Measurements from ENCODE around the gene NRIP2.

Gene NRIP2

GRCh38 chr12:2804393-2805142, 30.3 kb downstream of the NRIP2 start:
- DNase-seq, result no peak

GRCh38 chr12:2803635-2804392, 31.0 kb downstream of the NRIP2 start:
- DNase-seq, result no peak

GRCh38 chr12:2801044-2801783, 33.6 kb downstream of the NRIP2 start:
- no peak for DNase-seq

DNA sequence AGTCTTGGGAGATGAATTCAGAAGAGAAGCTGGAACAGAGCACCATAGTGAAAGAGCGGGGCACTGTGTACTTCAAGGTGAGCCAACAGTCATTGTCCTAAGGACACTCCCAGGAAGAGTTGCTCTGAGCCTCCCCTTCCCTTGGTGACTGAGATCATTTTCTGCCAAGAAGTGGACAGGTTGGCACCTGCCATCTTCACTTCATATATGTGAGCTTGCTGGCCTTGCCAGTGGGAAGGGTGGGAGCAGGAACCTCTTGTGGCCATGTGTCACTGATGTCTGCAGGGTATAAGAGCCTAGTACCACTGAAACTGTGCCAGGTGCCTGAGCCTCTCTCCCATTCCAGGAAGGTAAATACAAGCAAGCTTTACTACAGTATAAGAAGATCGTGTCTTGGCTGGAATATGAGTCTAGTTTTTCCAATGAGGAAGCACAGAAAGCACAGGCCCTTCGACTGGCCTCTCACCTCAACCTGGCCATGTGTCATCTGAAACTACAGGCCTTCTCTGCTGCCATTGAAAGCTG, 34.7 kb downstream of the NRIP2 start:
- no peak for DNase-seq

DNA sequence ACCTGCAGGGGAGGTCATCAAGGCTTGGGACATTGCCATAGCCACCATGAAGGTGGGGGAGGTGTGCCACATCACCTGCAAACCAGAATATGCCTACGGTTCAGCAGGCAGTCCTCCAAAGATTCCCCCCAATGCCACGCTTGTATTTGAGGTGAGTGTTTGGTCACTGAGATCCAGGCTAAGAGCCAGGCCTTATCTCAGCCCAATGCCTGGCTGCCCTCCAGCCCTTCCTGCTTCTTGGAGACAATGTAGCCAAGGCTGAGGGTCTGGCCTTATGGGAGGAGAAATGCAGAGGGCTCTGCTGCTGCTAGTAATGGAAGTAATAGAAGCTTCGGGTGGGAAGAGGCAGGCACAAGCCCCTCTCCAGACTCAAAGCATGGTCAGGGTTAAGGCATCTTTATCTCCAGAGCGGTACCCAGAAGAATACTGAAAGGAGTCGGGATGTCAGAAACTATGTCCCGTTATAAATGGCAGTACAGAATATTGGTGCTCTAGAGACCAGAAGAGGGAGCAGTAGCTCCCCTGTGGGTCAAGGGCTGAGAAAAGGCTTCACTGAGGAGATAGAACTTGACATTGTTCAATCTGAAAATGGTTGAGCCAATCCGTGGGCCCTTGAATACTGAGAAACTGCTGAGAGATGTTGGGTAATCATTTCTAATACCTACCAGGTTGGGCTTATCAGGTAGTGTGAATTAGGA, 37.0 kb downstream of the NRIP2 start:
- no peak for DNase-seq

DNA sequence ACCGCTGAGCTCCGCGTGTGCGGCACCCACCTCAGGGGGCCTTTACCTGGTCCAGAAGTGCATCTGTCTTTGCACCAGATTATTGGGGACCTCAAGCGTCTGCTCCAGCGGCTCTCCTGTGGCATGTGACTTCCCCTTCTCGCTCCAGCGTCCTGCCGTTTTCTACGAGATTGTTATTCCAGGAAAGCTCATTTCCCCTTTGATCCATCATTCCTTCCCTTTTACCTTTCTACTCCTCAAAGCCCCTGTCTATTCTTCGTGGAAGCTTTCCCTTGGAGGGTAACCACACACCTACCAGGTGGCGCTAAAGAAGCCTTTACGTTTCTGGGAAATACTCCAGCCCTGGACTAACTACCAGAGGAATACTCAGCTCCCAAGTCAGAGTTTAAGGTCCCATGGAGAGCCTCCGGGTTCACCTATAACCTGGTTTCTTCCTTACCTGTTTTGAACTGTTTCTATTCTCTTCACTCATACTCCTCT, 38.6 kb downstream of the NRIP2 start:
- DNase-seq, result no peak

DNA sequence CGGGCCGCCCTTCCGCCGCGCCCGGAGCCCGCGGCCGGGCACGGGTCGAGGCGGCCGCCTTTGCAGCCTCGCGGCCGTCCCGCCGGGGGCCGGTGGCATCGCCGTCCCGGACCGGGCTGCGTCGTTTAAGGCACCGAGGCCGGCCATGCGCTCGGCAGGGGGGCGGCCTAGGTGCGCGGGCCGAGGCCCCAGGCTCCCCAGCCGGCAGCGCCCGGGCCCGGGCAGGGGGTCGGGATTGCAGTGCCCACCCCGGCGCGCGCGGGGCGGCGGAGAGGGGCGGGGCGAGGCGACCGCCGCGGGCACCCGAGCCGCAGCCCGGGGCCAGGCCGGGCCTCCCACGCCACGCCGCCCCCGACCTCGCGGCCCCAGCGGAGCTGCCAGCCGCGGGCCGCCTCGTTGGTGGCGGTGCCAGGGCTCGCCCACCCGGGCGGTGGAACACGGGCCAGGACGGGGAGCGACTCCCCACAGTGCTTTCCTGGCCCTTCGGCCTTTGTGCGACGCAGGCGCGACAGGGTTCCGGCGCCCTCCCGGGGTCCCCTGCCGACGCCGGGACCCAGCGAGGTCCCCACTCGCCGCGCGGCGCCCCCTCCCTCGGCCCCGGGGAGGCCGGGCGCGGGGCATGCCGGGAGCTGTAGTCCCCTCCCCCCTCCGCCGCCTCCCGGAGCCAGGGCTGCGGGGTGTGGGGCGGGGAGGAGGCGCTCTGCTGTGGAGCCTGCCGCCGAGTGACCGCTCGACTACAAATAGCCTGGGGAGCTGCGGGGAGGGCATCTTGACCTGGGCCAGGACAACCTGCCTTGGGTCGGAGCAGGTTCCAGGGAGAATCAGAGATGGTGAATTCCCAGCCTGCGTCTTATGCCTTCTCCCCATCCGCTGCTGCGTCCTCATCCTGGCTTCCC, 39.3 kb downstream of the NRIP2 start:
- peak; percentile 79 for DNase-seq

DNA sequence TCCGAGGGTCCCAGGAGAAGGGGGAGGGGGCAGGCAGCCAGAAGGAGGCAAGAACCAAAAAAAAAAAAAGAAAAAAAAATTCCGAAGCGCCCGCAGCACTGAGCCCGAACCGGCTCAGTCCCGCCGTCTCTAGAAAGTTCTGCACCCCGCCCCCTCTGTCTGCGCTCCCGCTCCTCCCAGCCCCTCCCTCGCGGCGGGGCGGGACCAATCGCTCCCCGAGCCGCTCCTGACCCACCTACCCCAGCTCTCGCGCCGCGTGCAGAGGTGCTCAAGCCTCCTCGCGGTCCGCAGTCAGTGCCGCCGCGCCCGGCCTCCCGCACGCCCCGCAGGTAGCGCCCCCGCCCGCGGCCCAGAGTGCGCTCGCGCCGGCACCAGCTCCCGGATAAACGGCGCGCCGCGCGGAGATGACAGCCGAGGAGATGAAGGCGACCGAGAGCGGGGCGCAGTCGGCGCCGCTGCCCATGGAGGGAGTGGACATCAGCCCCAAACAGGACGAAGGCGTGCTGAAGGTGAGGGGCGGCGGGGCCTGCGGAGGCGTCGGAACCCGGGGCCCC, 40.0 kb downstream of the NRIP2 start, which contains the start of gene FKBP4:
FKBP4 (plus strand) TSS at position 235 of the 554 bp plus-strand sequence; CDS start at position 405, 170 bp downstream.
- peak; percentile 93 for DNase-seq

DNA sequence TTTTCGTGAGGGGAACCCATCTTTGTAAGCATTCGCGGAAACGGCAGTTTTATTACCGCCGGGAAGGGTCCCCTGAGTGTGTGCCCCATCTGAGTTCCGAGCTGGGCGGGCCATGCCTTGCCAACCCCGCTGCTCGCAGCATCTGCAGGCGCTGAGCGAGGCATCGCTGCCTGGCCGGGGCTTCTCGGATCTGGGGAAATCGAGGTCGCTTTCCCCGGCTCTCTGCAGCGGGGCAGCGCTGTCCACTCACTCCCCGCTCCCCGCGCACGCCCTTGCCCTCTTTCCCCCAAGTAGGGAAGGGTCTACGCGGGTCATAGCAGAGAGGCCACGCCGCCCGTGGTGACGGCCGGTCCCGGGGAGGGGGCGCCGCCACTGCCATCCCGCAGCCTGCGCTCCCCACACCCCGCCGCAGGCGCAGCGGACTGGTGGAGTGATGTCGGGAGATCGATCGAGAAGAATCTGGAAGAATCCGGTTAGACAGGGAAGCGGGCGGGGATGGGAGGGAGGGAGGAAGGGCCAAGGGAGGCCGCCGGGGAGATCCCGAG, 40.6 kb downstream of the NRIP2 start:
- no peak for DNase-seq

- no peak for DNase-seq
These were observed 41.3 kb downstream of the NRIP2 start for GRCh38 chr12:2793561-2793960.

GRCh38 chr12:2792671-2793500, 41.9 kb downstream of the NRIP2 start:
- DNase-seq, result no peak

- no peak for DNase-seq
These were observed 43.7 kb downstream of the NRIP2 start for GRCh38 chr12:2791089-2791488.

DNA sequence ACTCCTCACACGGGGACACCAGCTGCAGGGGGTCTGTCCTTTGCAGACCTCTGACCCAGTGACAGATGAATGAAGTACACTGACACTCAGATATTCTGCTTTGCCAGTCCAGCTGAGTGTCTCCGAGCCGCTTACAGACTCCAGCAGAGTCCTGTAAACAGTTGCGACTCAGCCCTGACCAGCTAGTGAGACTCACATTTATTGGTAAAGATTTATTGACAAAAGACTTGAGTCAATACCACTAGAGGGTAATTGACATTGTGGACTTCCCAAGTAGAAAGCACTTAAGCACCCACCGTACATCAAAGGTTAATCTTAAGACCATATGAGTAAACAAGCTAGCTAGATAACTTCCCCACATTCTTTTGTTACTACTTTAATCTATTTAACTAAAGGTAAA, 49.8 kb downstream of the NRIP2 start:
- DNase-seq, result no peak

- DNase-seq, result peak; percentile 54
These were observed 50.8 kb downstream of the NRIP2 start for GRCh38 chr12:2783936-2784600.

- no peak for DNase-seq
These were observed 55.6 kb downstream of the NRIP2 start for GRCh38 chr12:2779281-2779680.

- DNase-seq, result no peak
These were observed 58.6 kb downstream of the NRIP2 start for GRCh38 chr12:2776129-2776806.

- DNase-seq, result no peak
These were observed 59.4 kb downstream of the NRIP2 start for GRCh38 chr12:2775431-2775830.

Data from RPMI8226 (cell line).